Measurements from ENCODE around the gene DPF3. TPM values are rescaled to one million over a fixed set of nuclear protein-coding genes. Genes with fewer than 3 reads are reported as not detected.

DPF3 gene
- total RNA-seq, 6 experiments from 2014 or later: 4.1 to 6.6 (median 5.4) TPM

DNA sequence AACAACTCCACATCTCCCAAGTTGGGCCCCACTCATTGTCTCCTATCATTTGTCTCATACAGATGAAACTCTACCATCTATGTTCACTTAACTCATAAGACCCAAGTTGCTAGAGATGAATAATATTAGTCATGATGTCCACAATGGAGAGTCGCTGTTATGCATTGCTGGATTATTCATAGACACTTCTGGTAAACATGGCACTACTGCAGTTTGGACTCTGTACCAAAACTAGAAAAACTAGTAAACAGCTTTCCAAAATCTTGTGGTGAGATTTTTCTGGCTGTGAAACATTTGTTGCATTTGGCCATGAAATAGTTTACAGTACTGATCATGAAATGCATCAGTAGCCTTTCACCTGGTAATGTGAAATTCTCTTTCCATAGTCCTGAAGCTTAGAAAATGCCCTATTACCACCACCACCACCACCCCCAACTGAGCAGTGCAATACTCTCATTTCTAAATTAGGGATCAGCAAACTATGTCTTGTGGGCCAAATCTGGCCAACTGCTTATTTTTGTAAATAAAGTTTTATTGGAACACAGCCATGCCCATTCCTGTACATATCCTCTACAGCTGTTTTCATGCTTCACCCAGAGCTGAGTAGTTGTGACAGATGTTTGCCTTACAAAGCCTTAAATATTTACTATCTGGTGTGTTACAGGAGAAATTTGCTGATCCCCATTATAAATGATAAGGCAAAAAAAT is 236.5 kb downstream of the DPF3 start:
- TF ChIP-seq, protein P1, sequence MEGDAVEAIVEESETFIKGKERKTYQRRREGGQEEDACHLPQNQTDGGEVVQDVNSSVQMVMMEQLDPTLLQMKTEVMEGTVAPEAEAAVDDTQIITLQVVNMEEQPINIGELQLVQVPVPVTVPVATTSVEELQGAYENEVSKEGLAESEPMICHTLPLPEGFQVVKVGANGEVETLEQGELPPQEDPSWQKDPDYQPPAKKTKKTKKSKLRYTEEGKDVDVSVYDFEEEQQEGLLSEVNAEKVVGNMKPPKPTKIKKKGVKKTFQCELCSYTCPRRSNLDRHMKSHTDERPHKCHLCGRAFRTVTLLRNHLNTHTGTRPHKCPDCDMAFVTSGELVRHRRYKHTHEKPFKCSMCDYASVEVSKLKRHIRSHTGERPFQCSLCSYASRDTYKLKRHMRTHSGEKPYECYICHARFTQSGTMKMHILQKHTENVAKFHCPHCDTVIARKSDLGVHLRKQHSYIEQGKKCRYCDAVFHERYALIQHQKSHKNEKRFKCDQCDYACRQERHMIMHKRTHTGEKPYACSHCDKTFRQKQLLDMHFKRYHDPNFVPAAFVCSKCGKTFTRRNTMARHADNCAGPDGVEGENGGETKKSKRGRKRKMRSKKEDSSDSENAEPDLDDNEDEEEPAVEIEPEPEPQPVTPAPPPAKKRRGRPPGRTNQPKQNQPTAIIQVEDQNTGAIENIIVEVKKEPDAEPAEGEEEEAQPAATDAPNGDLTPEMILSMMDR (IDR thresholded peaks at IDR 0.05): no peak
- no peaks in the 10 kb centered on the region for H3K9me3 Mint-ChIP-seq

DNA sequence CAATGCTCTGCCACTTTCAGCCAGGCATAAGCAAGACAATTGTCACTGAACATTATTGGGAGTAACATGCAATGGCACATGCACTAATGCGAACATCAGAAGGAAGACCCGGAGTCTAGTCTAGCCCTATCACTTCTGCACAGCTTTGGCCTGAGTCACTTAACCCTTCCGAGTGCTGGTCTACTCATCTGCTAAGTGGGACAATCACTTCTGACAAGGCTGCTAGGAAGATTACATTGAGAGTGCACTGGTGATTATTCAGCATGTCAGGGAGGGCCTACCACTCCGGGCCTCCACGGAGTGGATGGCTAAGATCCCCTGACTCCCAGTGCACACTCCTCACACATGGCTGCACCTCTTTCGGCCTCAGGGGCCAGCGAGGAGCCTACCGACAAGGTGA is 240.9 kb downstream of the DPF3 start:
- no peak overlapping the region for H3K27ac Mint-ChIP-seq
- TF ChIP-seq, protein P1 (IDR thresholded peaks at IDR 0.05): no peak
- no peak for DNase-seq

More for the DNA sequence above, 236.5 kb downstream of the DPF3 start:
- Mint-ChIP-seq H3K36me3 (ENCODE audit: low read depth) (peaks cover 11% of the 10 kb centered on the region), H3K4me1 (ENCODE audit: low read depth) (peaks cover 25% of the 10 kb centered on the region), H3K27ac (no peak overlapping the region), H3K4me3 (no peak overlapping the region), H3K27me3 (ENCODE audit: insufficient read depth) (peaks cover 2% of the 10 kb centered on the region; the same call in 1 of the 2 replicates)
- DNase-seq: no peak

DNA sequence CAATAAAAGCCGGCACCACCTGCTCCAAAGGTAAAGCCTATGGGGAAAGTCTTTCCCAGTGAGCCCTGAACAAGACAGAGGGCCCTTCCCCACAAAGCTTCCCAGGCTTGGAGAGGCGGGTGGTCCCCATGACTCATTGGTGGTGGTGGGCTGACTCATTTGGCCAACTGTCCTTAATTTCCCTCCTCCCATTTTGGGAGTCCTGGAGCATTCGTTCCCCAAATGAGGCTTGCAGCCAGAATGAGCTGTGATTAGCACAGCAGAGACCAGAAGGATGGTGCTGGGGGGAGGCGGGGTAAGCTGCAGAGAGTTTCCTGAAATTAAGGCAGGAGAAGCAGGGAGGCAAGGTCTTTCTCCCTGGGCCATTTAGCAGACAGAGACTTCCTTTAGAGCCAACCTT is 241.7 kb downstream of the DPF3 start:
- H3K9me3 Mint-ChIP-seq: no peaks in the 10 kb centered on the region
- no peak overlapping the region for H3K27ac Mint-ChIP-seq
- TF ChIP-seq, protein P1 (IDR thresholded peaks at IDR 0.05): no peak
- DNase-seq: no peak
- H3K27me3 Mint-ChIP-seq (ENCODE audit: insufficient read depth): peaks cover 2% of the 10 kb centered on the region; the same call in 1 of the 2 replicates
- peaks cover 36% of the 10 kb centered on the region for H3K4me1 Mint-ChIP-seq (ENCODE audit: low read depth)
- no peak overlapping the region for H3K4me3 Mint-ChIP-seq
- no peaks in the 10 kb centered on the region for H3K36me3 Mint-ChIP-seq (ENCODE audit: low read depth)

More for the DNA sequence above, 240.9 kb downstream of the DPF3 start:
- Mint-ChIP-seq H3K9me3 (no peaks in the 10 kb centered on the region), H3K36me3 (ENCODE audit: low read depth) (no peaks in the 10 kb centered on the region), H3K4me1 (ENCODE audit: low read depth) (peaks cover 44% of the 10 kb centered on the region), H3K27me3 (ENCODE audit: insufficient read depth) (peaks cover 2% of the 10 kb centered on the region; the same call in 1 of the 2 replicates), H3K4me3 (no peak overlapping the region)

DNA sequence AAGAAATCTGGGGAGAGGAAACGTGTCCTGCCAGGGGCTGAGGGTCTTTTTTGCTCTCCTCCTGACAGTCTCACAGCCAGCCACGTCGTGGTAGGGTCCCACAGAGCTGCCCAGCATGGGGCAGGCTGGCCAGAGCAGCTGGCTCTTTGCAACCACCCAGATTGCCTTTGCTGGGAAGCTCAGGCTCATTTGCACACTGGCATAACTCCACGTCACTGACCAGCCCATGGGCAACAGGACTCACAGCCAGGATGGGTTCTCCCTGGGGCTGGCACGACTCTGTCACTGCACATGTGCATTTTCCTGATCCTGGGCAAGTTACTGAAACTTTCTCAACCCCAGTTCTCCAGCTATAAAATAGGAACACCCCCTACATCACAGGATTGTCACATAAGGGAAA is 242.2 kb downstream of the DPF3 start:
- Mint-ChIP-seq H3K9me3 (no peaks in the 10 kb centered on the region), H3K36me3 (ENCODE audit: low read depth) (no peaks in the 10 kb centered on the region), H3K4me3 (no peak overlapping the region), H3K27me3 (ENCODE audit: insufficient read depth) (peaks cover 2% of the 10 kb centered on the region; the same call in 1 of the 2 replicates), H3K4me1 (ENCODE audit: low read depth) (peaks cover 32% of the 10 kb centered on the region), H3K27ac (peak overlapping the region; percentile 27; the same call in 1 of the 2 replicates)
- DNase-seq: no peak
- TF ChIP-seq, protein P1 (IDR thresholded peaks at IDR 0.05): no peak

DNA sequence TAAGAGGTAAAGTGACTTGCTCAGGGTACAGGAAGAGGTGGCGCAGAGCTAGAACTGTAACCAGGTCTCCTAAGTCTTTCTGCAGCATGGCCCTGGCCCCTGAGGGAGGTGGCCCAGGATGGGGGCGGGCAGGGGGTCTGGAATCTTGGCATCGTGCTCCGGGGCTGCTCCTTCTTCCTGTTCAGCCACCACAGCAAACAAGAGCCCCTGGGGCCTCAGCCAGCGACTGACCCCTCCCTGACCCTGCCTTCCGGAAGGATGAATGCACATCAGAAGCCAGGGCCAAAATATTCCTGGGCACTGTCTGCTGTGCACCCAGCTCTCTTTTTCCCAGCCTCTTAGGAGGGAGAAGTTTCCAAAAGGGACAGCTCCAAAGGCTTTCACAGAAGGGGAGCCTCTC is 242.8 kb downstream of the DPF3 start:
- TF ChIP-seq, protein P1 (IDR thresholded peaks at IDR 0.05): no peak
- peaks cover 2% of the 10 kb centered on the region for H3K27me3 Mint-ChIP-seq (ENCODE audit: insufficient read depth)
- no peak overlapping the region for H3K4me3 Mint-ChIP-seq

More for the DNA sequence above, 242.8 kb downstream of the DPF3 start:
- H3K36me3 Mint-ChIP-seq (ENCODE audit: low read depth): no peaks in the 10 kb centered on the region
- H3K27ac Mint-ChIP-seq: peak overlapping the region; percentile 27; the same call in 1 of the 2 replicates
- H3K9me3 Mint-ChIP-seq: no peaks in the 10 kb centered on the region
- H3K4me1 Mint-ChIP-seq (ENCODE audit: low read depth): peaks cover 32% of the 10 kb centered on the region
- DNase-seq: no peak
